Smooth muscle cell (in vitro differentiated cells): ENCODE results near the gene IL17RD. TPM values are rescaled to one million over a fixed set of nuclear protein-coding genes. Genes with fewer than 3 reads are reported as not detected.

ENCODE experiments used
- DNase-seq: peaks from one replicate; lab custom pipeline; 2025; ENCODE audit not compliant: unreplicated experiment; lab: John Stamatoyannopoulos, UW
- H2AFZ ChIP-seq: fragments of 200-600 bp; sonication (generic); 2 replicates; pipeline ENCODE4 v1.6.0; 2016; ENCODE audit warnings: antibody characterized with exemption, low read depth, mild to moderate bottlenecking
- H3F3A ChIP-seq: fragments of 200-600 bp; sonication (generic); 2 replicates; pipeline ENCODE4 v1.6.0; 2017; ENCODE audit warnings: antibody characterized with exemption, low read depth
- H3K27ac ChIP-seq: fragments of 200-600 bp; sonication (generic); 2 replicates; pipeline ENCODE4 v1.5.1; 2016; ENCODE audit warnings: low read depth, mild to moderate bottlenecking
- H3K27me3 ChIP-seq: fragments of 200-600 bp; sonication (generic); 2 replicates; pipeline ENCODE4 v1.6.1; 2016; ENCODE audit warnings: low read depth, mild to moderate bottlenecking
- H3K36me3 ChIP-seq: fragments of 200-600 bp; sonication (generic); 2 replicates; pipeline ENCODE4 v1.5.1; 2016; ENCODE audit warnings: low read depth
- H3K4me1 ChIP-seq: fragments of 200-600 bp; sonication (generic); 2 replicates; pipeline ENCODE4 v1.5.1; 2016; ENCODE audit warnings: low read depth
- H3K4me2 ChIP-seq: fragments of 200-600 bp; sonication (generic); 2 replicates; pipeline ENCODE4 v1.6.0; 2016; ENCODE audit warnings: mild to moderate bottlenecking
- H3K4me3 ChIP-seq: fragments of 200-600 bp; sonication (generic); 2 replicates; pipeline ENCODE4 v1.5.1; 2016; ENCODE audit warnings: mild to moderate bottlenecking
- H3K79me2 ChIP-seq: fragments of 200-600 bp; sonication (generic); 2 replicates; pipeline ENCODE4 v1.6.0; 2016; ENCODE audit warnings: low read depth, mild to moderate bottlenecking
- H3K9ac ChIP-seq: fragments of 200-600 bp; sonication (generic); 2 replicates; pipeline ENCODE4 v1.6.0; 2016; ENCODE audit warnings: low read depth
- H3K9me3 ChIP-seq: fragments of 200-600 bp; sonication (generic); replicated peaks from 2 replicates; pipeline ENCODE4 v1.5.1; 2016; ENCODE audit warnings: low read depth
- H4K20me1 ChIP-seq: fragments of 200-600 bp; sonication (generic); 2 replicates; pipeline ENCODE4 v1.6.0; 2016; ENCODE audit warnings: low read depth
- CTCF ChIP-seq: fragments of 200-600 bp; sonication (generic); IDR thresholded peaks from 2 replicates; pipeline ENCODE4 v1.5.1; 2017; ENCODE audit warnings: borderline replicate concordance, mild to moderate bottlenecking, antibody characterized with exemption; ENCODE audit not compliant: insufficient read depth, poor library complexity, severe bottlenecking
- WGBS: methylation state at CpG from one replicate; pipeline ENCODE4 v1.1.7; 2016; ENCODE audit warnings: low lambda C conversion rate; 5-methylcytosine and 5-hydroxymethylcytosine counted together
- polyA plus RNA-seq: library from polyadenylated mRNA; unstranded; fragments of >200 nt; fragmentation: Nextera tagmentation; extraction: Ambion mirVana; gene quantifications from 2 replicates; pipeline ENCODE4 v1.2.1, GENCODE V29; 2016
- total RNA-seq: library from RNA; depleted of rRNA; stranded (reverse); fragments of >200 nt; gene quantifications from 2 replicates; pipeline ENCODE4 v1.2.3, GENCODE V29; 2014

Gene IL17RD
- total and polyA plus RNA-seq, 2 experiments from 2014 or later: 0.59 to 1.9 TPM

- Histone ChIP-seq H3K4me2 (no peak overlapping the region), H3K79me2 (no peaks in the 10 kb centered on the region), H3K27me3 (no peaks in the 10 kb centered on the region), H3K4me3 (no peak overlapping the region), H3K4me1 (peaks cover 46% of the 10 kb centered on the region), H3K9me3 (no peaks in the 10 kb centered on the region), H3K27ac (no peak overlapping the region), H3K9ac (no peak overlapping the region), H2AFZ (no peak overlapping the region), H3F3A (no peaks in the 10 kb centered on the region), H3K36me3 (no peaks in the 10 kb centered on the region), H4K20me1 (no peaks in the 10 kb centered on the region)
- DNase-seq: no peak
- 81% methylated on average over 19 of the region's 19 CpGs for WGBS
- no peak for TF ChIP-seq CTCF
Measured at GRCh38 chr3:57152151-57153143, 12.7 kb downstream of the IL17RD start.

DNA sequence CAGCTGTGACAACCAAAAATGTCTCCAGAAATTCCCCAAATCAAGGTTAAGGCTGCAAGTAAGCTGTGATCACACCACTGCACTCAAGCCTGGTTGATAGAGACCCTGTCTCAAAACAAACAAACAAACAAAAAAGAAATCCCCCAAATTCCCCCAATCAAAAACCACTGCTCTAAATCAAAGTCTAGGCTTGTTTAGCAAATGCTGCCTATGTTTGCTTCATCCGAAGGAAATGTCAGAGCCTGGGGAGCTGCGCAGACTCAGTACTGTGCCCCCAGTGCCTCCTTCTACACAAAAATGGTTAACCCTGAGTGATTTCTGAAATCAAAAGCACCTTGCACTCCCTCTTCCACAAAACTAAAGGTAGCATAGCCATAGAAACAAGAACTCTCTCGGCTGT, 13.4 kb downstream of the IL17RD start:
- Histone ChIP-seq H3K27ac (no peak overlapping the region), H3K27me3 (no peaks in the 10 kb centered on the region), H3K4me2 (no peak overlapping the region), H3K4me3 (no peak overlapping the region), H3K36me3 (no peaks in the 10 kb centered on the region), H3K4me1 (peaks cover 43% of the 10 kb centered on the region), H2AFZ (no peak overlapping the region), H3K79me2 (no peaks in the 10 kb centered on the region), H4K20me1 (no peaks in the 10 kb centered on the region), H3K9ac (no peak overlapping the region), H3F3A (no peaks in the 10 kb centered on the region), H3K9me3 (no peaks in the 10 kb centered on the region)
- no peak for TF ChIP-seq CTCF
- WGBS: 90% methylated on average over 3 of the region's 3 CpGs
- DNase-seq: no peak

GRCh38 chr3:57151021-57151449, 14.1 kb downstream of the IL17RD start:
- Histone ChIP-seq H3F3A (no peaks in the 10 kb centered on the region), H4K20me1 (no peaks in the 10 kb centered on the region), H3K27ac (no peak overlapping the region), H3K4me2 (no peak overlapping the region), H3K9me3 (no peaks in the 10 kb centered on the region), H3K79me2 (no peaks in the 10 kb centered on the region), H3K4me1 (peaks cover 43% of the 10 kb centered on the region), H3K9ac (no peak overlapping the region), H2AFZ (no peak overlapping the region), H3K36me3 (no peaks in the 10 kb centered on the region), H3K4me3 (no peak overlapping the region), H3K27me3 (no peaks in the 10 kb centered on the region)
- TF ChIP-seq CTCF: no peak
- no peak for DNase-seq
- 89% methylated on average over 2 of the region's 2 CpGs for WGBS
